GM12873 (cell line): ENCODE measurements around the gene WWC2.

ENCODE experiments used
- CTCF ChIP-seq: IDR thresholded peaks from 2 replicates; pipeline ENCODE4 v1.5.1; 2012; ENCODE audit warnings: low read depth, mild to moderate bottlenecking, moderate library complexity, low read length, control low read depth; ENCODE audit not compliant: insufficient read depth; ENCODE audit errors: missing control alignments

WWC2 gene

GRCh38 chr4:183287677-183288076 lies 188.6 kb downstream of the WWC2 start:
- no peak for TF ChIP-seq CTCF

GRCh38 chr4:183288955-183289354 lies 189.9 kb downstream of the WWC2 start:
- TF ChIP-seq CTCF: no peak

DNA sequence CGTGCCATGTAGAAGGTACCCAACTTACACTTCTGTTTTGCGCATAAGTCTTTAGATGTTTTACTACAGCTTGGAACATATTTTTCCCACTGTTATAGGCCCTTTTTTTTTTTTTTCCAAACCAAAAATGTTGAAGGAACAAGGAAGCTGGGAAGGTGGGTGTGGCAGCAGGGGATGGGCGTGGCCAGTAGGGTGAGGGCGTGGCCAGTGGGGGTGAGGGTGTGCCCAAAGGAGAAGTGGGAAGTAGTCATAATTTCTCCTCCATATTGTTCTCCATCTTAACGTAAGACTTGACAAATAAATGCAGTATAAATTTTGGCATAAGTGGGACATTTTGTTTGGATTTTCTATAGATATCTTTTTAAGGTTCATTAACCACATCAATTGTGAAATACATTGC lies 190.6 kb downstream of the WWC2 start:
- TF ChIP-seq CTCF: no peak

DNA sequence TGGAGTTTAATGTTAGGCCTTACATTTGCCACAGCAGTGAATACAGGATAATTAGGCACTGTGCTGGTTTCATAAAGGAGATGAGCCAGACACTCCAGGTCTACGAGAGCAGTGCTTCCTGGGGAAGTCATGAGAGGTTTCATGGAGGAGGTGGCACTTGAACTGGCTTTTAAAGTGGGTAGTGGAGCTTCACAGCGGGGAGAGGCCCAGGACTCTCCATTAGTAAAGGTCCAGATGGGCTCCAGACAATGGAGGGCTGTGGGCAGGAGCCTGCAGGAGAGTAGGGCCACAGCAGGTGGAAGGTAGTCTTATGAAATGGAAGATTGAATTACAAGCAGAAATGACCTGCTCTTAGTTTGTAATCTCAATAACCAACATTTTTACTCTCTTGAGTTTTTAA lies 192.0 kb downstream of the WWC2 start:
- no peak for TF ChIP-seq CTCF

DNA sequence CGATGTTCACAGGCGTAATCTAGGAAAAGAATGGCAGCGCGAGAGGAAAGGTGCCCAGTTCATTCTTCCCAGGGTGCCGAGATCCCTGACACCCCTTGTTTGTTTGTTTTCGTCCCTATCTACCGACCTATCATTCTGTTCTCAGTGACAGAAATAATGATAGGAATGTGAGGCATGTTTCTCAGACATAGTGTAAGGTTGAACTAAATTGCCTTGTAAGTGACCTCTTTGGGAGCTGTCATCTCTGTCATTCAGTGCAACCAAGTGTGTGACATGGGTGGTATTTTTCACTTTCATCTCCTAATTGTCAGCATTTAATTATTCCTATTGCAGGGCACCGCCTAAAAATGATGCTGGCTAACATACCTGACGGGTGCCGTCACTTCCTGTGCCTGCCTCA lies 196.7 kb downstream of the WWC2 start:
- no peak for TF ChIP-seq CTCF

- no peak for TF ChIP-seq CTCF
These were observed 198.6 kb downstream of the WWC2 start for GRCh38 chr4:183297675-183298074.

GRCh38 chr4:183299464-183299863 lies 200.4 kb downstream of the WWC2 start:
- no peak for TF ChIP-seq CTCF
